IMR-90 (cell line): Measurements from ENCODE around the gene EHBP1. TPM values are rescaled to one million over a fixed set of nuclear protein-coding genes. Genes with fewer than 3 reads are reported as not detected.

Source experiments
- ATAC-seq: fragments of 200-7000 bp; cut with Tn5 transposase; 2 replicates; pipeline ENCODE4 v1.9.1; 2020; ENCODE audit warnings: low read depth, mild to moderate bottlenecking, moderate library complexity
- BruUV-seq: library from RNA; stranded (reverse); fragments of 400-500 nt; replicated peaks from 2 replicates; lab custom pipeline; 2021; lab: Mats Ljungman, UMichigan
- CTCF ChIA-PET: fragments of 300-600 bp; formaldehyde crosslinking; extraction: SDS; loops from one replicate; lab custom pipeline; 2021; ENCODE audit warnings: antibody characterized with exemption; lab: Yijun Ruan, JAX
- POLR2A ChIA-PET: fragments of 300-600 bp; sonication (Branson Sonifier 250); formaldehyde crosslinking; loops from one replicate; lab custom pipeline; 2022; ENCODE audit warnings: antibody characterized with exemption; ENCODE audit not compliant: unreplicated experiment; lab: Charles Lee
- DNase-seq: peaks from one replicate; pipeline ENCODE4 v3.0.0; 2013
- H2AFZ ChIP-seq: replicated peaks from 2 replicates; pipeline ENCODE3; 2013; ENCODE audit warnings: low read length, mild to moderate bottlenecking; ENCODE audit not compliant: poor library complexity
- H2AK5ac ChIP-seq: 2 replicates; pipeline ENCODE4 v1.6.1; 2013; ENCODE audit warnings: low read depth, low read length, inconsistent platforms
- H2AK9ac ChIP-seq: replicated peaks from 2 replicates; pipeline ENCODE3; 2013; ENCODE audit warnings: mild to moderate bottlenecking, low read depth, low read length, moderate library complexity; ENCODE audit not compliant: poor library complexity
- H2BK120ac ChIP-seq: 2 replicates; pipeline ENCODE4 v1.6.1; 2013; ENCODE audit warnings: low read depth, low read length, inconsistent platforms
- H2BK15ac ChIP-seq: 3 replicates; pipeline ENCODE4 v1.6.1; 2013; ENCODE audit warnings: low read depth, low read length, inconsistent platforms
- H2BK20ac ChIP-seq: 2 replicates; pipeline ENCODE4 v1.6.1; 2013; ENCODE audit warnings: low read depth, mild to moderate bottlenecking, inconsistent platforms, low read length, moderate library complexity
- H2BK5ac ChIP-seq: 2 replicates; pipeline ENCODE4 v1.6.1; 2013; ENCODE audit warnings: mild to moderate bottlenecking, low read depth, low read length, inconsistent platforms; ENCODE audit not compliant: poor library complexity, severe bottlenecking
- H3K14ac ChIP-seq: replicated peaks from 2 replicates; pipeline ENCODE4 v1.6.1; 2013; ENCODE audit warnings: low read depth, low read length, inconsistent platforms
- H3K18ac ChIP-seq: 2 replicates; pipeline ENCODE4 v1.6.1; 2013; ENCODE audit warnings: low read depth, low read length, control low read depth
- H3K23ac ChIP-seq: 2 replicates; pipeline ENCODE4 v1.6.1; 2013; ENCODE audit warnings: low read depth, low read length, inconsistent platforms
- H3K27ac ChIP-seq: 2 replicates; pipeline ENCODE4 v1.5.1; 2013; ENCODE audit warnings: mild to moderate bottlenecking, control low read depth, low read length; ENCODE audit not compliant: insufficient read depth
- H3K27me3 ChIP-seq: 2 replicates; pipeline ENCODE4 v1.6.1; 2013; ENCODE audit warnings: low read length; ENCODE audit not compliant: control insufficient read depth, insufficient read depth
- H3K36me3 ChIP-seq: 2 replicates; pipeline ENCODE4 v1.6.1; 2013; ENCODE audit warnings: low read length, mixed read lengths; ENCODE audit not compliant: control insufficient read depth, insufficient read depth
- H3K4ac ChIP-seq: 2 replicates; pipeline ENCODE4 v1.6.1; 2013; ENCODE audit warnings: low read depth, low read length, inconsistent platforms
- H3K4me1 ChIP-seq: 2 replicates; pipeline ENCODE4 v1.6.1; 2013; ENCODE audit warnings: low read length, mixed read lengths; ENCODE audit not compliant: control insufficient read depth, insufficient read depth
- H3K4me2 ChIP-seq: 2 replicates; pipeline ENCODE4 v1.6.1; 2013; ENCODE audit warnings: low read depth, mild to moderate bottlenecking, control low read depth, low read length, moderate library complexity
- H3K4me3 ChIP-seq: 2 replicates; pipeline ENCODE4 v1.5.1; 2013; ENCODE audit warnings: low read depth, mild to moderate bottlenecking, control low read depth, low read length, moderate library complexity; ENCODE audit not compliant: insufficient read depth
- H3K56ac ChIP-seq: 2 replicates; pipeline ENCODE4 v1.6.1; 2013; ENCODE audit warnings: low read length, inconsistent platforms; ENCODE audit not compliant: insufficient read depth; ENCODE audit errors: extremely low read depth
- H3K79me1 ChIP-seq, 2 experiments: 2 replicates each; pipeline ENCODE4 v1.6.1; 2013; ENCODE audit warnings: low read length in 2 of 2, inconsistent platforms in 1 of 2, low read depth in 1 of 2
- H3K9ac ChIP-seq: 2 replicates; pipeline ENCODE4 v1.6.1; 2013; ENCODE audit warnings: low read depth, low read length, control low read depth
- H3K9me1 ChIP-seq: 2 replicates; pipeline ENCODE4 v1.6.1; 2013; ENCODE audit warnings: low read length, inconsistent platforms; ENCODE audit not compliant: insufficient read depth
- H3K9me3 ChIP-seq: 2 replicates; pipeline ENCODE4 v1.6.1; 2013; ENCODE audit warnings: low read length; ENCODE audit not compliant: control insufficient read depth, insufficient read depth
- H4K20me1 ChIP-seq: 2 replicates; pipeline ENCODE4 v1.6.1; 2013; ENCODE audit warnings: low read length, inconsistent platforms; ENCODE audit not compliant: insufficient read depth
- H4K5ac ChIP-seq: 2 replicates; pipeline ENCODE4 v1.6.1; 2013; ENCODE audit warnings: mild to moderate bottlenecking, low read depth, low read length, control low read depth
- H4K8ac ChIP-seq, 2 experiments: 2 replicates each; pipeline ENCODE4 v1.6.1; 2013; ENCODE audit warnings: low read depth in 2 of 2, low read length in 2 of 2, control low read depth in 1 of 2, inconsistent platforms in 1 of 2
- H4K91ac ChIP-seq: 2 replicates; pipeline ENCODE4 v1.6.1; 2013; ENCODE audit warnings: low read depth, low read length, inconsistent platforms; ENCODE audit not compliant: insufficient read depth
- CHD1 ChIP-seq: IDR thresholded peaks from 2 replicates; pipeline ENCODE4 v1.6.1; 2012; ENCODE audit warnings: low read depth, low read length, improper control_type of control experiment
- MAFK ChIP-seq: IDR thresholded peaks from 2 replicates; pipeline ENCODE4 v1.6.1; 2012; ENCODE audit warnings: low read depth, low read length, improper control_type of control experiment
- MXI1 ChIP-seq: IDR thresholded peaks from 2 replicates; pipeline ENCODE4 v1.6.1; 2012; ENCODE audit warnings: low read depth, mild to moderate bottlenecking, low read length, moderate library complexity, borderline replicate concordance
- NFE2L2 ChIP-seq: fragments of 150-350 bp; IDR thresholded peaks from 2 replicates; pipeline ENCODE4 v1.6.1; 2016; ENCODE audit warnings: low read depth, mild to moderate bottlenecking, low read length
- RCOR1 ChIP-seq: IDR thresholded peaks from 2 replicates; pipeline ENCODE4 v1.6.1; 2012; ENCODE audit warnings: mild to moderate bottlenecking, low read length, improper control_type of control experiment; ENCODE audit not compliant: insufficient replicate concordance
- WGBS, 2 experiments: methylation state at CpG; one replicate each; pipeline versions ENCODE4 v1.1.5 to v1.1.7; 2013; ENCODE audit warnings: missing lambda C conversion rate in 2 of 2; ENCODE audit not compliant: insufficient read length in 1 of 2; ENCODE audit errors: extremely low coverage in 2 of 2; 5-methylcytosine and 5-hydroxymethylcytosine counted together
- dilution Hi-C: fragments of 300-500 bp; cut with HindIII; formaldehyde crosslinking; loops from one replicate; pipeline ENCODE4 v1.14.3; 2018; ENCODE audit warnings: low sequenced_read_pairs; ENCODE audit not compliant: unreplicated experiment
- in situ Hi-C: fragments of 300-500 bp; cut with MboI; formaldehyde crosslinking; loops from 3 replicates; pipeline ENCODE4 v1.14.3; 2019; ENCODE audit warnings: low sequenced_read_pairs, inconsistent platforms, mixed read lengths
- intact Hi-C: fragments of 100-400 bp; cut with micrococcal nuclease; formaldehyde crosslinking; loops from 2 replicates; pipeline ENCODE4 v1.10.0; 2022
- polyA plus RNA-seq, 3 experiments: library from polyadenylated mRNA; depleted of rRNA; stranded (reverse); fragments of >200 nt; gene quantifications; 2 replicates each; pipeline ENCODE4 v1.2.3, GENCODE V29; 2012; ENCODE audit warnings: low replicate concordance in 1 of 3
- total RNA-seq: library from RNA; depleted of rRNA; stranded (reverse); fragments of >200 nt; gene quantifications from 2 replicates; pipeline ENCODE4 v1.2.3, GENCODE V29; 2012
- TF ChIP-seq, protein P1 (sequence below): fragments of 150-350 bp; IDR thresholded peaks from 2 replicates; pipeline ENCODE4 v1.6.1; 2017; ENCODE audit warnings: mild to moderate bottlenecking, antibody characterized with exemption, low read length, low read depth
- TF ChIP-seq, protein P2 (sequence below): fragments of 150-350 bp; IDR thresholded peaks from 2 replicates; pipeline ENCODE4 v1.6.1; 2016; ENCODE audit warnings: low read depth, mild to moderate bottlenecking, low read length, moderate library complexity, borderline replicate concordance
- TF ChIP-seq, protein P3 (sequence below): conservative IDR thresholded peaks from 2 replicates; pipeline ENCODE4 v1.5.1; 2012; ENCODE audit warnings: mild to moderate bottlenecking, low read depth, low read length, improper control_type of control experiment

EHBP1 gene
- total and polyA plus RNA-seq, 2 of the 4 experiments (the other 2 are of a cell fraction): 28.3 to 44.4 TPM

DNA sequence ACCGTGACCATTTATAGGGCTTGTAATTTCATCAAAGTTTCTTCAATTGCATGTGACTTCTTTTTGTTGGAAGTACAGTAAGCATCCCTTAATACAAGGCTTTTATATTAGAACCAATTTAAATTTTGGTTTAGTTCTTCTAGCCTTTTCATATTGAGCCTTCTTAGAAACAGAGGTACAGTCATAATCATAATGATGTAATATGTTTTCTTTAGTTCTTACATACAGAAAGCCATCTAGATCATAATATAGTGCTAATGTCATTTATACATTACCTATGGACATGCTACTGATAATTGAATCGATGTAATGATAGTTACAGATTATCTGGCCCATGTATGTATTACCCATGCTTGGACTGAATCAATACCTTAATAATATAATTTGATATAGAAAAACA is 235.2 kb downstream of the EHBP1 start:
- H2BK20ac ChIP-seq: no peak overlapping the region
- H3K27me3 ChIP-seq: no peaks in the 10 kb centered on the region
- CTCF ChIA-PET: no interaction called here
- no peak overlapping the region for H4K5ac ChIP-seq
- no peak overlapping the region for H3K14ac ChIP-seq
- ATAC-seq: no peak
- H3K23ac ChIP-seq: no peak overlapping the region
- H3K4me1 ChIP-seq: peaks cover 12% of the 10 kb centered on the region
- no peak overlapping the region for H3K9ac ChIP-seq
- H3K79me1 ChIP-seq: peaks cover 0 to 3% of the 10 kb centered on the region in 2 experiments; a peak in 1 of 4 replicates
- in situ Hi-C loops: no loop called here
- POLR2A ChIA-PET: no interaction called here
- H4K8ac ChIP-seq: no peak overlapping the region
- WGBS, 2 experiments: no CpG with 5 or more reads among the region's 2 CpGs
- H2BK120ac ChIP-seq: no peak overlapping the region
- H3K4me2 ChIP-seq: no peak overlapping the region
- no peak overlapping the region for H2AFZ ChIP-seq
- no peak for DNase-seq
- no peak overlapping the region for H2AK5ac ChIP-seq
- no peak overlapping the region for H3K27ac ChIP-seq
- no peaks in the 10 kb centered on the region for H3K9me1 ChIP-seq
- no peak overlapping the region for H2BK15ac ChIP-seq
- H3K4me3 ChIP-seq: no peak overlapping the region
- H4K91ac ChIP-seq: no peak overlapping the region
- H4K20me1 ChIP-seq: no peaks in the 10 kb centered on the region
- no peak overlapping the region for H3K56ac ChIP-seq
- peaks cover 2% of the 10 kb centered on the region; the same call in 1 of the 2 replicates for H3K36me3 ChIP-seq
- H2BK5ac ChIP-seq: no peak overlapping the region
- no peak overlapping the region for H2AK9ac ChIP-seq
- no peaks in the 10 kb centered on the region for H3K9me3 ChIP-seq
- dilution Hi-C loops: no loop called here
- BruUV-seq: no TSS peak
- no peak overlapping the region for H3K4ac ChIP-seq
- intact Hi-C loops: no loop called here
- H3K18ac ChIP-seq: no peak overlapping the region
- TF ChIP-seq, protein P1, sequence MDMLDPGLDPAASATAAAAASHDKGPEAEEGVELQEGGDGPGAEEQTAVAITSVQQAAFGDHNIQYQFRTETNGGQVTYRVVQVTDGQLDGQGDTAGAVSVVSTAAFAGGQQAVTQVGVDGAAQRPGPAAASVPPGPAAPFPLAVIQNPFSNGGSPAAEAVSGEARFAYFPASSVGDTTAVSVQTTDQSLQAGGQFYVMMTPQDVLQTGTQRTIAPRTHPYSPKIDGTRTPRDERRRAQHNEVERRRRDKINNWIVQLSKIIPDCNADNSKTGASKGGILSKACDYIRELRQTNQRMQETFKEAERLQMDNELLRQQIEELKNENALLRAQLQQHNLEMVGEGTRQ: no peak
- no peak for TF ChIP-seq MAFK
- TF ChIP-seq RCOR1: no peak
- no peak for TF ChIP-seq CHD1
- TF ChIP-seq, protein P2, sequence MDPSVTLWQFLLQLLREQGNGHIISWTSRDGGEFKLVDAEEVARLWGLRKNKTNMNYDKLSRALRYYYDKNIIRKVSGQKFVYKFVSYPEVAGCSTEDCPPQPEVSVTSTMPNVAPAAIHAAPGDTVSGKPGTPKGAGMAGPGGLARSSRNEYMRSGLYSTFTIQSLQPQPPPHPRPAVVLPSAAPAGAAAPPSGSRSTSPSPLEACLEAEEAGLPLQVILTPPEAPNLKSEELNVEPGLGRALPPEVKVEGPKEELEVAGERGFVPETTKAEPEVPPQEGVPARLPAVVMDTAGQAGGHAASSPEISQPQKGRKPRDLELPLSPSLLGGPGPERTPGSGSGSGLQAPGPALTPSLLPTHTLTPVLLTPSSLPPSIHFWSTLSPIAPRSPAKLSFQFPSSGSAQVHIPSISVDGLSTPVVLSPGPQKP: no peak
- TF ChIP-seq NFE2L2: no peak
- no peak for TF ChIP-seq MXI1
- TF ChIP-seq, protein P3, sequence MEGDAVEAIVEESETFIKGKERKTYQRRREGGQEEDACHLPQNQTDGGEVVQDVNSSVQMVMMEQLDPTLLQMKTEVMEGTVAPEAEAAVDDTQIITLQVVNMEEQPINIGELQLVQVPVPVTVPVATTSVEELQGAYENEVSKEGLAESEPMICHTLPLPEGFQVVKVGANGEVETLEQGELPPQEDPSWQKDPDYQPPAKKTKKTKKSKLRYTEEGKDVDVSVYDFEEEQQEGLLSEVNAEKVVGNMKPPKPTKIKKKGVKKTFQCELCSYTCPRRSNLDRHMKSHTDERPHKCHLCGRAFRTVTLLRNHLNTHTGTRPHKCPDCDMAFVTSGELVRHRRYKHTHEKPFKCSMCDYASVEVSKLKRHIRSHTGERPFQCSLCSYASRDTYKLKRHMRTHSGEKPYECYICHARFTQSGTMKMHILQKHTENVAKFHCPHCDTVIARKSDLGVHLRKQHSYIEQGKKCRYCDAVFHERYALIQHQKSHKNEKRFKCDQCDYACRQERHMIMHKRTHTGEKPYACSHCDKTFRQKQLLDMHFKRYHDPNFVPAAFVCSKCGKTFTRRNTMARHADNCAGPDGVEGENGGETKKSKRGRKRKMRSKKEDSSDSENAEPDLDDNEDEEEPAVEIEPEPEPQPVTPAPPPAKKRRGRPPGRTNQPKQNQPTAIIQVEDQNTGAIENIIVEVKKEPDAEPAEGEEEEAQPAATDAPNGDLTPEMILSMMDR: no peak
